Memory B cell (primary cell): Measurements from ENCODE around the gene RBM15.
A peak's percentile ranks its signal among the peaks of the same experiment; 100 is the strongest.

ENCODE experiments used
- ATAC-seq: fragments of 150-1000 bp; cut with Tn5 transposase; 2 replicates; pipeline ENCODE4 v1.10.0; 2021; ENCODE audit warnings: low read depth, mild to moderate bottlenecking, moderate library complexity
- DNase-seq, 2 donors: peaks; one replicate each; pipeline ENCODE4 v3.0.0; 2022; ENCODE audit warnings: low spot score in 2 of 2
- H3K27ac Mint-ChIP-seq: one replicate; pipeline ENCODE4 v1.8.0; 2022; ENCODE audit warnings: mild to moderate bottlenecking, moderate library complexity, mixed read lengths
- H3K27me3 Mint-ChIP-seq: one replicate; pipeline ENCODE4 v1.8.0; 2022; ENCODE audit warnings: mixed read lengths
- H3K36me3 Mint-ChIP-seq: one replicate; pipeline ENCODE4 v1.8.0; 2022; ENCODE audit warnings: mild to moderate bottlenecking, mixed read lengths
- H3K4me1 Mint-ChIP-seq: one replicate; pipeline ENCODE4 v1.8.0; 2022; ENCODE audit warnings: mixed read lengths
- H3K4me3 Mint-ChIP-seq: one replicate; pipeline ENCODE4 v1.8.0; 2022; ENCODE audit warnings: mild to moderate bottlenecking, moderate library complexity, mixed read lengths
- H3K9me3 Mint-ChIP-seq: one replicate; pipeline ENCODE4 v1.8.0; 2022; ENCODE audit warnings: mixed read lengths

The RBM15 gene

DNA sequence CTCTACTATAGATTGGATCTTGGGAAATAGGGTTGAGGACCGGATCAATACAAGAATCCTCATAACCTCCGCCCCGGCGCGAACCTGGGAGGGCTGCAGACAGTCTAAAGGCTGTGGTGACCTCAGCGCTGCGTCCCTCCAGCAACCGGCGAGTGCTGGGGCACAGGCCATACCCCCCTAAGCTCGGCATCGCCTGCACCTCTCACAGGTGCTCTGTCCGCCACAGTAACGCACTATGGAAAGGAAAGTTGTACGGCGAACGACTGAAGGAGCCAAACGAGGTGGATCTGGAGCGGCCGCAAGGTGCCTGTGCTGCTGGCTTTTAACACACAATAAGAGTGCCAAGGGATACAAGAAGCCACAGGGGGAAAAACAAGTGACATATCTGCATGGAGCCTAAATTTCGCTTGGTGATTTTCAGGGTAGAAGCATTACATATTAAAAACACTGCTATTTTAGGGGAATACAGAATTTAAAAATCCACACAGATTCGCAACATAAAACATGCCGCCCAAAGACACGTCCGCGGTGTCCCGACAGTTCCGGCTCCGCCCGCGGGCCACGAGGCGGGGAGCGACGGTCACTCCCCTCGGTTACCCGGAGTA lies 1.4 kb upstream of the RBM15 start:
- no peaks in the 10 kb centered on the region for H3K27me3 Mint-ChIP-seq
- H3K4me3 Mint-ChIP-seq, result no peak overlapping the region
- DNase-seq, result peak; percentile 25 to 38
- H3K4me1 Mint-ChIP-seq, result peaks cover 30% of the 10 kb centered on the region
- no peak for ATAC-seq
- H3K27ac Mint-ChIP-seq, result no peak overlapping the region
- no peaks in the 10 kb centered on the region for H3K9me3 Mint-ChIP-seq
- peaks cover 16% of the 10 kb centered on the region for H3K36me3 Mint-ChIP-seq

DNA sequence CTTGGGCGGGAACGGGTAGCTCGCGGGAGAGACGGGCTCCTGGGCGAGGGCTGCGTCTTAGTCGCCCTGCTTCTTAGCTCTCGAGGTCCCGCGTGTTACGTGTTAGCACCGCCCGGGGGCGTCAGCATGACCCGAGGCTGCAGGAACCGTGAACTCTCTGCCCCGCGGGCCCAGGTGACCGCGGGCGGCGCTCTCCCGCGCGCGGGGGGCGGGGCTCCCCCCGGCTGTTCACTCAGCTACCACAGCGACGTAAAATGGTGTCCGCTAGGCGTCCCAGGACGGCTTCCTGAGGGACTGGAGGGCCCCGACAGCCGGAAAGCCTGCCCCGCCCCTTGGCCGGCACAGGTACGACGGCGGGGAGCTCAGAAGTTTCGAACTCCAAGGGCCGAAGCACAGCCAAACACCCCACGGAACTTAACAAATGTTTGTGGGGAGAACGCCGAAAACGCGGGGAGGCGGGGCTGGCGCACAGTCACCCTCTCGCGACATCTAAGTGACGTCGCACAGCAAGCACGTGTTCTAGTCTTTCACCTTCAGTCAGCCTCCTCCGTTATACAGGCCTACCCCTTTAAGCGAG lies 780 bp upstream of the RBM15 start:
- H3K4me3 Mint-ChIP-seq, result no peak overlapping the region
- H3K27ac Mint-ChIP-seq, result no peak overlapping the region
- ATAC-seq (peak; percentile 71), DNase-seq (peak; percentile 97)
- H3K9me3 Mint-ChIP-seq, result no peaks in the 10 kb centered on the region
- H3K36me3 Mint-ChIP-seq, result peaks cover 18% of the 10 kb centered on the region
- no peaks in the 10 kb centered on the region for H3K27me3 Mint-ChIP-seq
- peaks cover 31% of the 10 kb centered on the region for H3K4me1 Mint-ChIP-seq

DNA sequence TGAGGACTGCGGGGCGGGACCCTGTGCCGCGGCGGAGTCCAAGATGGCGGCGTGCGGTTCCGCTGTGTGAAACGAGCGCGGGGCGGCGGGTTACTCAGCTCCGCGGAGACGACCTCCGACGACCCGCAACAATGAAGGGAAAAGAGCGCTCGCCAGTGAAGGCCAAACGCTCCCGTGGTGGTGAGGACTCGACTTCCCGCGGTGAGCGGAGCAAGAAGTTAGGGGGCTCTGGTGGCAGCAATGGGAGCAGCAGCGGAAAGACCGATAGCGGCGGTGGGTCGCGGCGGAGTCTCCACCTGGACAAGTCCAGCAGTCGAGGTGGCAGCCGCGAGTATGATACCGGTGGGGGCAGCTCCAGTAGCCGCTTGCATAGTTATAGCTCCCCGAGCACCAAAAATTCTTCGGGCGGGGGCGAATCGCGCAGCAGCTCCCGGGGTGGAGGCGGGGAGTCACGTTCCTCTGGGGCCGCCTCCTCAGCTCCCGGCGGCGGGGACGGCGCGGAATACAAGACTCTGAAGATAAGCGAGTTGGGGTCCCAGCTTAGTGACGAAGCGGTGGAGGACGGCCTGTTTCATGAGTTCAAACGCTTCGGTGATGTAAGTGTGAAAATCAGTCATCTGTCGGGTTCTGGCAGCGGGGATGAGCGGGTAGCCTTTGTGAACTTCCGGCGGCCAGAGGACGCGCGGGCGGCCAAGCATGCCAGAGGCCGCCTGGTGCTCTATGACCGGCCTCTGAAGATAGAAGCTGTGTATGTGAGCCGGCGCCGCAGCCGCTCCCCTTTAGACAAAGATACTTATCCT lies 430 bp downstream of the RBM15 start:
- H3K9me3 Mint-ChIP-seq, result no peaks in the 10 kb centered on the region
- peaks cover 36% of the 10 kb centered on the region for H3K4me1 Mint-ChIP-seq
- DNase-seq (peak in 1 of 2 donors; percentile 83), ATAC-seq (no peak)
- no peak overlapping the region for H3K27ac Mint-ChIP-seq
- no peaks in the 10 kb centered on the region for H3K27me3 Mint-ChIP-seq
- no peak overlapping the region for H3K4me3 Mint-ChIP-seq
- H3K36me3 Mint-ChIP-seq, result peaks cover 20% of the 10 kb centered on the region

DNA sequence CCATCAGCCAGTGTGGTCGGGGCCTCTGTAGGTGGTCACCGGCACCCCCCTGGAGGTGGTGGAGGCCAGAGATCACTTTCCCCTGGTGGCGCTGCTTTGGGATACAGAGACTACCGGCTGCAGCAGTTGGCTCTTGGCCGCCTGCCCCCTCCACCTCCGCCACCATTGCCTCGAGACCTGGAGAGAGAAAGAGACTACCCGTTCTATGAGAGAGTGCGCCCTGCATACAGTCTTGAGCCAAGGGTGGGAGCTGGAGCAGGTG lies 961 bp downstream of the RBM15 start:
- no peak for ATAC-seq
- Mint-ChIP-seq H3K27ac (no peak overlapping the region), H3K9me3 (no peaks in the 10 kb centered on the region), H3K27me3 (no peaks in the 10 kb centered on the region), H3K4me1 (peaks cover 36% of the 10 kb centered on the region), H3K36me3 (peaks cover 20% of the 10 kb centered on the region), H3K4me3 (no peak overlapping the region)
- no peak for DNase-seq

DNA sequence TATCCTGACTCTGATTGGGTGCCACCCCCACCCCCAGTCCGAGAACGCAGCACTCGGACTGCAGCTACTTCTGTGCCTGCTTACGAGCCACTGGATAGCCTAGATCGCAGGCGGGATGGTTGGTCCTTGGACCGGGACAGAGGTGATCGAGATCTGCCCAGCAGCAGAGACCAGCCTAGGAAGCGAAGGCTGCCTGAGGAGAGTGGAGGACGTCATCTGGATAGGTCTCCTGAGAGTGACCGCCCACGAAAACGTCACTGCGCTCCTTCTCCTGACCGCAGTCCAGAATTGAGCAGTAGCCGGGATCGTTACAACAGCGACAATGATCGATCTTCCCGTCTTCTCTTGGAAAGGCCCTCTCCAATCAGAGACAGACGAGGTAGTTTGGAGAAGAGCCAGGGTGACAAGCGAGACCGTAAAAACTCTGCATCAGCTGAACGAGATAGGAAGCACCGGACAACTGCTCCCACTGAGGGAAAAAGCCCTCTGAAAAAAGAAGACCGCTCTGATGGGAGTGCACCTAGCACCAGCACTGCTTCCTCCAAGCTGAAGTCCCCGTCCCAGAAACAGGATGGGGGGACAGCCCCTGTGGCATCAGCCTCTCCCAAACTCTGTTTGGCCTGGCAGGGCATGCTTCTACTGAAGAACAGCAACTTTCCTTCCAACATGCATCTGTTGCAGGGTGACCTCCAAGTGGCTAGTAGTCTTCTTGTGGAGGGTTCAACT lies 2.1 kb downstream of the RBM15 start:
- no peaks in the 10 kb centered on the region for H3K9me3 Mint-ChIP-seq
- no peak for DNase-seq
- H3K4me1 Mint-ChIP-seq, result peaks cover 44% of the 10 kb centered on the region
- H3K27ac Mint-ChIP-seq, result no peak overlapping the region
- no peak overlapping the region for H3K4me3 Mint-ChIP-seq
- peaks cover 26% of the 10 kb centered on the region for H3K36me3 Mint-ChIP-seq
- ATAC-seq, result no peak
- H3K27me3 Mint-ChIP-seq, result no peaks in the 10 kb centered on the region

DNA sequence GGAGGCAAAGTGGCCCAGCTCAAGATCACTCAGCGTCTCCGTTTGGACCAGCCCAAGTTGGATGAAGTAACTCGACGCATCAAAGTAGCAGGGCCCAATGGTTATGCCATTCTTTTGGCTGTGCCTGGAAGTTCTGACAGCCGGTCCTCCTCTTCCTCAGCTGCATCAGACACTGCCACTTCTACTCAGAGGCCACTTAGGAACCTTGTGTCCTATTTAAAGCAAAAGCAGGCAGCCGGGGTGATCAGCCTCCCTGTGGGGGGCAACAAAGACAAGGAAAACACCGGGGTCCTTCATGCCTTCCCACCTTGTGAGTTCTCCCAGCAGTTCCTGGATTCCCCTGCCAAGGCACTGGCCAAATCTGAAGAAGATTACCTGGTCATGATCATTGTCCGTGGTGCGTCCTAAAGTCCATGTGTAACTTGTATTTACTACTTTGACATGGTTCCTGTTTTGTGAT lies 2.7 kb downstream of the RBM15 start:
- peaks cover 26% of the 10 kb centered on the region for H3K36me3 Mint-ChIP-seq
- no peak overlapping the region for H3K4me3 Mint-ChIP-seq
- H3K4me1 Mint-ChIP-seq, result peaks cover 42% of the 10 kb centered on the region
- ATAC-seq (no peak), DNase-seq (no peak)
- no peak overlapping the region for H3K27ac Mint-ChIP-seq
- H3K9me3 Mint-ChIP-seq, result no peaks in the 10 kb centered on the region
- H3K27me3 Mint-ChIP-seq, result no peaks in the 10 kb centered on the region

DNA sequence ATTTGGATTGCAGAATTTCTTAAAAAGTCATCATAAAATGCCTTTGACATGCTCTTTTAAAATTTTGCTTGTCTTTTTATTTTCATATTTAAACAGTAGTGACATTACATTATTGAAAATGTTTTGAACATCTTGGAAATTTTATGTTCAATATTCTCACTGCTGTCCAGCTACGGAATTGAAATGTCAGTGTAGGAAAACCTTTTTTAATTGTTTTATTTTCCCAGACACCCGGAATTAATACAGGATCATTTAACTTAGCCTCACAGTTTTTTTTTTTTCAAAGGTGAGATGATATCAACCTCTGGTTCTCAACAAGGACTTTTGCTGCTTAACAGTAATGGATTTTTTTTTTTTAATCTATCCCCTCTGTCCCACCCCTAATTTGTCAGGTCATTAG lies 4.1 kb downstream of the RBM15 start:
- H3K4me3 Mint-ChIP-seq, result peak overlapping the region; percentile 69
- no peaks in the 10 kb centered on the region for H3K27me3 Mint-ChIP-seq
- DNase-seq (no peak), ATAC-seq (no peak)
- peaks cover 32% of the 10 kb centered on the region for H3K36me3 Mint-ChIP-seq
- no peaks in the 10 kb centered on the region for H3K9me3 Mint-ChIP-seq
- H3K4me1 Mint-ChIP-seq, result peaks cover 47% of the 10 kb centered on the region
- no peak overlapping the region for H3K27ac Mint-ChIP-seq

DNA sequence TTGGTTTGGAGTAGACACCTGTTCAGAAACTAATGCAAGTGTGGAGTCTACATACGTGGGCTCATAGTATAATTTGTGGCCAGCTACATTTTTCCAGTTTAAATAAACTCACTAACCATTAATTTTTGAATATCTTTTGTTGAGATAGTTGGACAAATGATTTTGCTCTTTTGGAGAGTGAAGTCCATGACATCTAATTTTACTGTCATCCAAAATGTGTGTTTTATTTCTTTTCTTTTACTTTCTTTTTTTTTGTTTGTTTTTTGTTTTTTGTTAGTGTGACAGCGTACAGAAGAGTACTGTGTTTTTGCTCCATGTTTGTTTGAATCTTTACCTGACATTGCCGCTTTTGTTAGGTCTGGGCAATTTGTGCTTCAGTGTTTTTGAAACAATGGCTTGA lies 5.0 kb downstream of the RBM15 start:
- no peaks in the 10 kb centered on the region for H3K9me3 Mint-ChIP-seq

DNA sequence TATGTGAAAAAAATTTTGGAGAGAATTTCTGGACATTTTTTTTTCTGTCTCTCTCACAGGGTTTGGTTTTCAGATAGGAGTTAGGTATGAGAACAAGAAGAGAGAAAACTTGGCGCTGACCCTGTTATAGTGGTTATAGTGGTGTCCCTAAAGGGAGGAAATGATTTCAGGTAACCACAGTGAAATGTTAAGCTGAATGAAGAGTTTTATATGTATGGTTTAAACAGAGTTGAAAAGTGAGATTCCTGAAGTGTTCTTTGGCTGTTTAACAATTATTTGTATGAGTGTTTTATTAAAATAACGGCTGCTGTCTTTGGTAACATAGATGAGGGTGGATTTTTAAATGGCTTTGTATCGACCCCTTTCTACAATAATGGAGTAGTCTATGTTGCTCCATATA lies 6.3 kb downstream of the RBM15 start:
- Mint-ChIP-seq H3K4me1 (peaks cover 50% of the 10 kb centered on the region), H3K36me3 (peaks cover 31% of the 10 kb centered on the region), H3K9me3 (no peaks in the 10 kb centered on the region), H3K4me3 (peak overlapping the region; percentile 14), H3K27me3 (no peaks in the 10 kb centered on the region), H3K27ac (peak overlapping the region; percentile 19)
- DNase-seq, result no peak
- no peak for ATAC-seq

More for the DNA sequence above, 5.0 kb downstream of the RBM15 start:
- Mint-ChIP-seq H3K27ac (no peak overlapping the region), H3K36me3 (peaks cover 32% of the 10 kb centered on the region), H3K4me3 (peak overlapping the region; percentile 59), H3K4me1 (peaks cover 47% of the 10 kb centered on the region), H3K27me3 (no peaks in the 10 kb centered on the region)
- ATAC-seq (no peak), DNase-seq (no peak)

DNA sequence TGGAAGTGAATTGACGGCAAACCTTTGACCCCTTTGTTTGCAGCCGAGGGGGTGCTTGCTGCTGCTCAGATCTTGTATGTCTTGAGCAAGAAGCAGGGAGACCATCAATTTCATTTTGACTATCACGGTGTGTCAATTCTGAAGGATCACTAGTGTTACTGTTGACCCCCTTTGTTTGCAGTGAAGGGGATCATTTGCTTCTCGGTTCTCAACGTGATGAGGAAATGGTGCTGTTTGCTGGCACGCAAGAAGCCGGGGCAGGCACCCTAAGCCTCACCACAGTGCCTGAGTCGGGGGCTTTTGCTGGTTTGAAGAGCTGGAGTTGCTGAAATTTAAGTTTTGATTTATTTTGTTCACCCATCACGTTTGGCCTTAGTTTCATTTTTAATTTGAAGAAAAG lies 7.5 kb downstream of the RBM15 start:
- no peaks in the 10 kb centered on the region for H3K9me3 Mint-ChIP-seq
- DNase-seq, result no peak
- peaks cover 43% of the 10 kb centered on the region for H3K4me1 Mint-ChIP-seq
- peak overlapping the region; percentile 73 for H3K4me3 Mint-ChIP-seq
- peaks cover 23% of the 10 kb centered on the region for H3K36me3 Mint-ChIP-seq
- ATAC-seq, result peak; percentile 42
- peak overlapping the region; percentile 52 for H3K27ac Mint-ChIP-seq
- no peaks in the 10 kb centered on the region for H3K27me3 Mint-ChIP-seq

DNA sequence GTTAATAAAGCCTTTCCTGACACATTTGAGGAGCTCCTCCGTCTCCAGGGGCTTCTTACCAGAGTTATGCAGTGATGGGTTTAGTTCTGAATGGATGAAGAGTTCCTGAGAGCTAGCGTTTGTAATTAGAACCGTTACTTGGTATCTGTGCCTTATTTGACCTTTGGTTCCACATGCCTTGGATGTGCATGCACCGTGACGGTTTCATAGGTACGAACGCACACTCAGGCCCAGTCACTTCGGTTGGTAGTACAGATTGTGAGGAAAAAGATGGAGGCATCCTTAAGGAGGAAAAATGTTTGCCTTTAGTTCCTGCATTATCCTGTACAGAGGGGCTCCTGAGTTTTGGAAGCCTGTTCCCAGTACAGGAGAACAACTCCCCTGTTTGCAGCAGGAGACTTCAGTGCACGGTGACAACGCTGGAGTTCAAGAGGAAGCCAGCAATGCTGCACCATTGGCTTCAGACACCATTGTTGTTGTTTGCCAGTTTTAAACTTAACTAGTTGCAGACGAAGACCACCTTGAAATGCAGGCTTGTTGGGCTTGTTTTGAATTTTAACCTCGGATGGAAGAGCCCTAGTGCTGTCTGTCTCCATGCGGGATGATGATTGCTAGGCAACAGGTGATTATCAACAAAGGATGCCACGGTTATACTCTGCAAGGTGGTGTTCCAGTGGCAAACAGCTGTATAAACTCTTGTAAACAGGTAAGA lies 8.2 kb downstream of the RBM15 start:
- H3K36me3 Mint-ChIP-seq, result peaks cover 19% of the 10 kb centered on the region
- DNase-seq, result no peak
- peak overlapping the region; percentile 73 for H3K4me3 Mint-ChIP-seq
- no peaks in the 10 kb centered on the region for H3K27me3 Mint-ChIP-seq
- no peaks in the 10 kb centered on the region for H3K9me3 Mint-ChIP-seq
- H3K27ac Mint-ChIP-seq, result peak overlapping the region; percentile 52
- peak; percentile 63 for ATAC-seq
- H3K4me1 Mint-ChIP-seq, result peaks cover 38% of the 10 kb centered on the region

DNA sequence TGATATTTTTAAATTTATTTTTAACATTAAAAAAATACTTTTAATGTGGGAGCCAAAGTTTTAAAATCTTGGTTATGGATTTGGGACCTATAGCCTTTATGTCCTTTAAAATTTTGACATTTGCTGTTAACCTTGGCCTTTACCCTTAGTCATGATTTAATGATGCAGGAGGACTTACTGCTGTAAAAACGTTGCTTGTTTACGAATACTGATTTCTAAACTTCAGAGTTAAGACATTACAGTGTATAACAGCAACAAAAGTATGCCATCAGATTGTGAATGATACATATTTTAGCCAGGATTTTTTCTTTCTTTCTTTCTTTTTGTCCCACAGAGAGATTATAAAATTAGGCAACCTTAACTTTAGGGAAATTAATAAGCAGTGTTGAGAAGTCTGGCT lies 8.9 kb downstream of the RBM15 start:
- Mint-ChIP-seq H3K9me3 (no peaks in the 10 kb centered on the region), H3K4me1 (peaks cover 35% of the 10 kb centered on the region), H3K27me3 (no peaks in the 10 kb centered on the region), H3K27ac (no peak overlapping the region), H3K36me3 (peaks cover 16% of the 10 kb centered on the region), H3K4me3 (no peak overlapping the region)
- ATAC-seq (no peak), DNase-seq (no peak)

DNA sequence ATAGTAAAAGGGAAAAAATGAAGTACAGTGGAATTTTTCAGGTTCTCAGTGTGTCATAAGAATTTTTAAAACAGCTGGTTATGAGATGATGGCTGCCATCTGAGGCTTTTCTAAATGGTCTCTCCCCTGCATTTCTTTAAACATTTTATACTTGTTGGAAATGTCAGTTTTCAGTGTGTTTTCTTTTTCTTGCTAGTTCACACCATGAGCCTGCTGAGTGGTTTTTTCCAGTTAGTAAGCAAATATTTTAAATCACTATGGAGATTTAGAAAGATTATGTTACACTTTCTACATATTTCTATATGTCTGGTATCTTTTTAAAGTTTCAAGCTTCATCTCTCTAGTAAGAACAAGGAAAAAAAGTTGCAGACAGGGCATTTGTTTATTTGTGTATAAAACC lies 9.6 kb downstream of the RBM15 start:
- no peak for DNase-seq

DNA sequence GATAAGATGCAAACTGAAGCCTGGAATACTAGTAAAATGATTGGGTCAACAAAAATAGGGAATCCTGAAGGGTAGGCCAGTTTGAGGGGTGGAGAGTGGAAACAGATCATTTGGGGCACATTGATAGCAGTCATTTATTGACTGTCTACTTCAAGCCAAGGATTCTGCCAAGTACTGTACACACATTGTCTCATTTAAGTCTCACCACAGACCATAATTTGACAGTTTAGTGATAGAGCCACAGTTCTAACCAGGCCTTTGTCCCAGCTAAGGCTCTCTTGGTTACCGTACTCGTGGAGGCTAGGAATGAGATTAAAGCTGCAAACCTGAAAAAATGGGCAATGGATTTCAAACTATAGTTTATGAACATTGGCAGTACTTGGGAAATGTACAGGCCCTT lies 11.2 kb downstream of the RBM15 start:
- ATAC-seq (no peak), DNase-seq (no peak)
- no peaks in the 10 kb centered on the region for H3K27me3 Mint-ChIP-seq
- no peak overlapping the region for H3K27ac Mint-ChIP-seq
- H3K36me3 Mint-ChIP-seq, result peaks cover 13% of the 10 kb centered on the region
- H3K9me3 Mint-ChIP-seq, result no peaks in the 10 kb centered on the region
- H3K4me1 Mint-ChIP-seq, result peaks cover 36% of the 10 kb centered on the region
- no peak overlapping the region for H3K4me3 Mint-ChIP-seq

More for the DNA sequence above, 9.6 kb downstream of the RBM15 start:
- ATAC-seq, result no peak
- Mint-ChIP-seq H3K9me3 (no peaks in the 10 kb centered on the region), H3K27ac (no peak overlapping the region), H3K4me3 (no peak overlapping the region), H3K4me1 (peaks cover 36% of the 10 kb centered on the region), H3K36me3 (peaks cover 14% of the 10 kb centered on the region), H3K27me3 (no peaks in the 10 kb centered on the region)
